SKM-1 (cell line): ENCODE measurements around the gene LRRC23.

Experiments used
- DNase-seq: peaks from one replicate; lab custom pipeline; 2025; ENCODE audit not compliant: unreplicated experiment; lab: John Stamatoyannopoulos, UW

Gene LRRC23

GRCh38 chr12:6925239-6925539, 20.6 kb downstream of the LRRC23 start:
- no peak for DNase-seq

GRCh38 chr12:6925540-6926279, 21.1 kb downstream of the LRRC23 start:
- no peak for DNase-seq

GRCh38 chr12:6927379-6928021, 22.9 kb downstream of the LRRC23 start, which contains the start of gene ATN1:
Gene ATN1 (plus strand): TSS chr12:6927959. CDS start chr12:6934002, 6,043 bp downstream.
- DNase-seq = no peak

GRCh38 chr12:6928022-6928702, 23.5 kb downstream of the LRRC23 start:
- DNase-seq = no peak

GRCh38 chr12:6928703-6929407, 24.2 kb downstream of the LRRC23 start:
- no peak for DNase-seq

- no peak for DNase-seq
These were observed 25.1 kb downstream of the LRRC23 start for GRCh38 chr12:6929466-6930452.

GRCh38 chr12:6932766-6933165, 28.1 kb downstream of the LRRC23 start:
- DNase-seq = no peak

GRCh38 chr12:6934110-6934509, 29.5 kb downstream of the LRRC23 start:
- no peak for DNase-seq

- DNase-seq = no peak
These were observed 31.0 kb downstream of the LRRC23 start for GRCh38 chr12:6935371-6936193.

- no peak for DNase-seq
These were observed 31.6 kb downstream of the LRRC23 start for GRCh38 chr12:6936194-6936635.

- no peak for DNase-seq
These were observed 32.2 kb downstream of the LRRC23 start for GRCh38 chr12:6936636-6937480.

GRCh38 chr12:6937481-6938352, 33.1 kb downstream of the LRRC23 start:
- peak; percentile 54 for DNase-seq

- no peak for DNase-seq
These were observed 34.0 kb downstream of the LRRC23 start for GRCh38 chr12:6938353-6939190.

GRCh38 chr12:6939191-6939540, 34.5 kb downstream of the LRRC23 start:
- no peak for DNase-seq

GRCh38 chr12:6941267-6941666, 36.6 kb downstream of the LRRC23 start:
- no peak for DNase-seq

- no peak for DNase-seq
These were observed 37.2 kb downstream of the LRRC23 start for GRCh38 chr12:6941782-6942181.

GRCh38 chr12:6942331-6942665, 37.7 kb downstream of the LRRC23 start:
- no peak for DNase-seq
